Ovary (tissue), 3 donors: ENCODE results near the gene CASP10.

Source experiments
- POLR2A ChIP-seq: fragments of 450-650 bp; IDR thresholded peaks from one replicate; pipeline ENCODE4 v1.6.1; 2017; ENCODE audit warnings: antibody characterized with exemption, mild to moderate bottlenecking, moderate library complexity
- TF ChIP-seq, protein P1 (sequence below), 3 donors: fragments of 450-650 bp in 2 of 3; fragments of 200-600 bp in 1 of 3; IDR thresholded peaks; one replicate each; pipeline versions ENCODE4 v1.5.1 to v1.8.0; 2016 to 2022; ENCODE audit warnings: antibody characterized with exemption in 3 of 3, mild to moderate bottlenecking in 1 of 3
- donor health status: DM: no; HTN: no; CAD: no.

DNA sequence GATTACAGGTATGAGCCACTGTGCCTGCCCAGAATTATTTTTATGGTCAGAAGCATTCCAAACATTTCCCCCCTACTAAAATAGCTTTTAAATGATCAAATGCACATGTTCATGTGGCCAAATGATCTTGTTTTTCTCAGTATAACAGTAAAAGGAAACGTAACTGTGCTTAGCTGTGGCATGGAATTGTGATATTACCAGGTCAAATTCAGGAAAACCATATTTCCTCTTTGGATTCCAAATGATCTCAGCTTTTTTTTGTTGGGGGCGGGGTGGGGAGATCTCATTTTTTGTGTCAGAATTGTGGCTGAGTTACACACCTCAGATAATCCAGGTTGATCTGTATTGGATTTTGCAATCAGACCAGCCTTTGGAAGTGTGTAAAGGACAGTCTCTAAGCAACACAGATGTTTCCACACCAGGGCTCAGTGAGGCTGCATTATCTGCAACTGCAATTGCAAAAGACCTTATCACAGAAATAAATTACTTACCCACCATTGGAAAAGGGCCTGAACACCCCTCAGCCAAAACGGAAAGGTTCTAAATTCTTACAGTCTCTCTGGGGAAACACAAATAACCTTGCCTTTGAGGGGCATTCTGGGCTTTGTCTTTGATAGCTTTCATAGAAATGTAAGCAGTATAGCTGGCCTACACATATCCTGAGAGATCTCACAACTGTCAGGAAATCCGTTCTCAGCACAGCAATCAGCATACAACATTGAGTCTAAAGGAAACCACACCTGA, 8.4 kb downstream of the CASP10 start:
- TF ChIP-seq POLR2A = no peak
- TF ChIP-seq, protein P1, sequence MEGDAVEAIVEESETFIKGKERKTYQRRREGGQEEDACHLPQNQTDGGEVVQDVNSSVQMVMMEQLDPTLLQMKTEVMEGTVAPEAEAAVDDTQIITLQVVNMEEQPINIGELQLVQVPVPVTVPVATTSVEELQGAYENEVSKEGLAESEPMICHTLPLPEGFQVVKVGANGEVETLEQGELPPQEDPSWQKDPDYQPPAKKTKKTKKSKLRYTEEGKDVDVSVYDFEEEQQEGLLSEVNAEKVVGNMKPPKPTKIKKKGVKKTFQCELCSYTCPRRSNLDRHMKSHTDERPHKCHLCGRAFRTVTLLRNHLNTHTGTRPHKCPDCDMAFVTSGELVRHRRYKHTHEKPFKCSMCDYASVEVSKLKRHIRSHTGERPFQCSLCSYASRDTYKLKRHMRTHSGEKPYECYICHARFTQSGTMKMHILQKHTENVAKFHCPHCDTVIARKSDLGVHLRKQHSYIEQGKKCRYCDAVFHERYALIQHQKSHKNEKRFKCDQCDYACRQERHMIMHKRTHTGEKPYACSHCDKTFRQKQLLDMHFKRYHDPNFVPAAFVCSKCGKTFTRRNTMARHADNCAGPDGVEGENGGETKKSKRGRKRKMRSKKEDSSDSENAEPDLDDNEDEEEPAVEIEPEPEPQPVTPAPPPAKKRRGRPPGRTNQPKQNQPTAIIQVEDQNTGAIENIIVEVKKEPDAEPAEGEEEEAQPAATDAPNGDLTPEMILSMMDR (IDR thresholded peaks at IDR 0.05) = no peak
